Measurements from ENCODE around the gene FAM131B.

GRCh38 chr7:143318661-143319060 is 43.9 kb downstream of the FAM131B start:
- TF ChIP-seq CTCF (IDR thresholded peaks at IDR 0.05 in 8 of 11, conservative IDR thresholded peaks at IDR 0.05 in 3 of 11) = peak in 1 of 11 experiments; percentile 22
- no peak for TF ChIP-seq POLR2A (IDR thresholded peaks at IDR 0.05)

Data from spleen (tissue), 7 donors.